Measurements from ENCODE around the gene EIF2S2.

The EIF2S2 gene

DNA sequence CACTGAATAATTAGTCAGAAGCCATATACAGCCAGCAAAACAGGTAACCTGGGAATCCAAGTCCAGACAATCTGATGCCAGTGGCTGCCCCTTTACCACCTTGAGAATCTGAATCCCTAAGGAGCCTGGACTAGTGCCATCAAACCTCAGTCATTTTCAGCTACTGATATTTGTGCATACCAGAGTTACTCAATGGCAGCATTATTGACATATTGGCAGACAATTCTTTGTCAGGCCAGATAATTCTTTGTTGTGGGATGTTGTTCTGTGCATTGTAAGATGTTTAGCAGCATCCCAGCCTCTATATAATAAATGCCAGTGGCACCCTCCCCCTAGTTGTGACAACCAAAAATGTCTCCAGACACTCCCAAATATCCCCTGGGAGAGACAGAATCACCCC lies 3.2 kb upstream of the EIF2S2 start:
- no peak for DNase-seq

DNA sequence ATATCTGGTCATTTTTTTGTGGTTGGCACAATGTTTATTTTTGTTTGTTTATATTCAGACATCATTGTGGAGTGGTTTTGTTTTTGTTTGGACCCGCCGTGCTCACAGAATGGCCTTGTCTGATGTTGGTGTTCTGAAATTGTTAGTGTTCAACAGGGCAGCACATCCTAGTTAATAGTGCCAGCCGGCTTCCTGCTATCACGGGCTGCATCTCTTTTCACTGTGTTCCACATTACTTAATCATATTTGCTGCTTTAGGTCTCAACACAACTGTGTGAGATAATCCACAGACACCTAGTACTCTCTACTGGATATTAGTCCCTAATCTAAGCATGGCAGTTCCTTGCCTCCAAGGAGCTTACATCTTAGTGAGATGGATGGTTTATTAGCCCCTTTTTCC lies 2.8 kb upstream of the EIF2S2 start:
- no peak for DNase-seq

- no peak for DNase-seq
Measured at GRCh38 chr20:34112600-34113101, 608 bp upstream of the EIF2S2 start.

DNA sequence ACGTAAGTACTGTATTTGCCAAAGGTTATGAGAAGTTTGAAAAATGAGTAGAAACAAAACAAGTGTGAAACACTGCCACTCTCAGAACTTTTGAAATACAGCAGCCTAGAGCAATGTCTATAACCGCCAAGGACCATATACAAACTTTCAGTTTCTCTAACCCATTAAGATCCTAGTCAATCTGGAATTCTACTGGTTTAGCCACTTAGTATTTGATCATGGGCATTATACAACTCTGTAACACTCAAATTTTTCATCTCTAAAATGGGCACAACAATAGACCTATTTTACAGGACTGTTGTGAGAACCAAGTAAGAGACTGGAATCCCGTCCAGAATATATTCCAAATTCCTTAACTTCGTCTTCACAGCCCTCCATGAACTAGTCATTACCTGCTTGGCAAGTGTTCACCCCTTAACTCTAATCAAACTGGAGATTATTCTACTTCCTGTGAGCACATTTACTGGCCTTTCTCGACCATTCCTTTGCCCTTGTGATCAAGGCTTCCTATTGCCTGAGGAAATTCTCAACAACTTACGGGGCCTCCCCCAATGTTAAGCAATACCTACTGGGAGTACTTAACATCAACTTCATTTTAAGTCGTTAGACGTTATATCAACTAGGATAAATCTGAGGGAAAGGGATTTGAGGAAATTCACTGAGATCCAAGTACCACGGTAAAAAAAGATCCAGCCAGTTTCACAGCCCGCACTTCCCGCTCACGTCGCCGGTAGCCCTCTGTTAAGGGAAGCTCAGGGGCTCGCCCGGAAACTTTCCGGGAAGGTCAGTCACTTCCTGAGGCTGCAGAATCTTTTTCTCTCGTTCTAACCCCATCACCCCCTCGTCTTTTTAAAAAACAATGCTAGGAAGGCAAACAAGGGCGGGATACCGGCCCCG lies 1.1 kb downstream of the EIF2S2 start:
- DNase-seq = no peak

DNA sequence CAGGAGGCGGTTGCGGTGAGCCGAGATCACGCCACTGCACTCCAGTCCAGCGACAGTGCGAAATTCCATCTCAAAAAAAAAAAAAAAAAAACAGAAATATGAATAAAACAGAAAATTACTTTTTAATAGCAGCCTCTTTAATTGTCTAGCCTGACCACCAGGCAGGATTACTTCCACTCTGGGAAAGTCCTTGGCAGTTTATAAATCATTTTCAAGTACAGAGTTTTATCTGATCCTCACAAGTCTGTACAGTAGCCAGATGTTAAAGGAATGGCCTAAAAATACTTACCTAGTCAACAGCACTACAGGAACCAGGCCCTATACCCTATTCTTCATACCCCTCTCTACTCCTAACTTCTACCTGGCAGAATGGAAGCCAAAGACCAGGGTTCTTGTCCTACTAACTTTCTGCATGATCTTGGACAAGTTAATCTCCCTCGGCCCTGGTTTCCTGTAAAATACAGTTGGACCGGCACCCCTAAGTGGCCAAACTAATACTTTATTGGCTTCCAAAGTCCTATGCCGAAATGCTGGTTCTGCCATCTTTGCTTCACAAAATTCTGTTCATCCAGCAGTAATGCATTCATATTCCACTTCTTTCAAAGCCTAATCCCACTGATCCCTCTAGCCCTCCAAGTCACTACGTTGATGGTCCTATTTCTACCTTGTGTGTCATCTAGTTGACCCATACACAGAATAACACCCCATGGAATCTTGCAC lies 1.9 kb downstream of the EIF2S2 start:
- DNase-seq = no peak

DNA sequence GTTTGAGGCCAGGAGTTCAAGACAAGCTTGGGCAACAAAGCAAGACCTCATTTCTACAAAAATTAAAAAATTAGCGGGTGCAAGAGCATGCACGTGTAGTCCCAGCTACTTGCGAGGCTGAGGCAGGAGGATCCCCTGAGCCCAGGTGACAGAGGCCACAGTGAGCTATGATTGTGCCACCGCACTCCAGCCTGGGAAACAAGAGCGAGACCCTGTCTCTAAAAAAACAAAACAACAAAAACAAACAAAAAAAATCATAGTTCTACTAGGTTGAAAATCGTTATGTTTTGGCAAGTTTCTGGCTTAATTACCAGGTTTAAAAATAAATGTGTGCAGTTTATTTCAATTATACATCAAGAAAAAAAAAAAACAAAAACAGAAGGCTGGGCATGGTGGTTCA lies 2.6 kb downstream of the EIF2S2 start:
- no peak for DNase-seq

- no peak for DNase-seq
Measured at GRCh38 chr20:34108616-34109174, 3.3 kb downstream of the EIF2S2 start.

DNA sequence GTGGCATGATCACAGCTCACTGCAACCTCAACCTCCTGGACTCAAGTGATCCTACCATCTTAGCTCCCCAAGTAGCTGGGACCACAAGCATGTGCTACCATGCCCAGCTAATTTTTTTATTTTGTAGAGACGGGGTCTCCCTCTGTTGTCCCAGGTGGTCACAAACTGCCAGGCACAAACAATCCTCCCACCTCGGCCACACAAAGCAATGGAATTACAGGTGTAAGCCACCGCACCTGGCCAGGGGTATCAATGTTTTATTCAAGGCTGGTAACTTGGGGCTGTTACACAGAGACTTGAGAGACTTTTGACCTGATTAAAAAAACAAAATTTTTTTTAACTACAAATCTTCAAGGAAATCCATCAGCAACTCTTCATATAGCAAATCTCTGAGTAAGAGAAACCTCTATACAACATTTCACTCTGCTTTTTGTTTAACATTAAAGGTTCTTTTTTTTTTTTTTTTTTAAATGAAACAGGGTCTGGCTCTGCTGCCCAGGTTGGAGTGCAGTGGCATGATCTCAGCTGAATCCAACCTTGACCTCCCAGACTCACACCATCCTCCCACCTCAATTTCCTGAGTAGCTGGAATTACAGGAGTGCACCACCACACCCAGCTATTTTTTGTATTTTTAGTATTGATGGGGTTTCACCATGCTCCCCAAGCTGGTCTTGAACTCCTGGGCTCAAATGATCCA lies 5.9 kb downstream of the EIF2S2 start:
- DNase-seq = no peak

- DNase-seq = no peak
Measured at GRCh38 chr20:34104059-34104458, 8.0 kb downstream of the EIF2S2 start.

DNA sequence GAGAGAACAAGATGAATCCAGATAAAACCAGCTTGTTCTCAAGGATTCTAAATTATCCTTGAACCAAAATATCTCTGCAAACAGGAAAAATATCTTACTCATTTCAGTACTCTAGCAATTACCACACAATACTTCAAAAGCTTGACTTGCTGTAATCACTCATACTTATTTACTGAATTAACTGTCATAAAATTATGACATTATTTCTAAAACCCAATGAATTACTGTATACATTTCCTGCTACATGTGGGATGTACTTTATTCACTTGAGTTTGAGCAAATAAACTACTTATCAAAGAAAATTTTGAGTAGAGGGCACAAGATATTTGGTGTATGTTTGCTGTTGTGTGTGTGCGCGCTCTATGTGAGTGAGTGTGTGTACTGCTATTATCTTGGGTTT lies 9.7 kb downstream of the EIF2S2 start:
- no peak for DNase-seq

GRCh38 chr20:34100576-34100975 lies 11.5 kb downstream of the EIF2S2 start:
- DNase-seq = no peak

DNA sequence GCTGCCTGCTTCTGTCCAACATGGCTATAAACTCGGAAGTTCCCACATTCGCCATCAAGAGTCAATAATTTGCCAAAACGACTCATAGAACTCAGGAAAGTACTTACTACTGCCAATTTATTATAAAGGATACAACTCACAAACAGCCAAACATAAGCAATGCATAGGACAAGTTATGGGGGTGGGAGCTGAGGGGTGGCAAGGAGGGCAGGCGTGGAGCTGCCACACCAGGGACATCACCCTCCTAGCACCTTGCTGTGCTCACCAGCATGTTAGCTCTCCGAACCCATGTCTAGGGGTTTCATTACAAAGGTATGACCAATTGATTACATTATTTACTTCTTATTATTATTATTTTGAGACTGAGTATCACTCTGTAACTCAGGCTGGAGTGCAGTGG lies 12.4 kb downstream of the EIF2S2 start:
- DNase-seq = no peak

DNA sequence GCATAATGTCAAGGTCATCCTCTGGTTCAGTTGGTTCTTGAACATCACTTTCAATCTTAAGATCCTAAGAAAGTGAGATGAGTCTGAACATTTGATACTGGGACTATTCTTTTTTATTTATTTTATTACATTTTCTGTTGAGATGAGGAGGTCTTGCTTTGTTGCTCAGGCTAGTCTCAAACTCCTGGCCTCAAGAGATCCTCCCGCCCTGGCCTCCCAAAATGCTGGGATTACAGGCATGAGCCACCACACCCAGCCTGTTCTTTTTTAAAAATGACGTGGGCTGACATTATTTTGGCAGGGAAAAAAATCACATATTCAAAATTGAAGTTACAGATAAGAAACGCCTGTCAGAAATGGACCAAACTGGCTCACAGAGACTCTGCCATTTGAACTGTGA lies 13.5 kb downstream of the EIF2S2 start:
- DNase-seq = no peak

DNA sequence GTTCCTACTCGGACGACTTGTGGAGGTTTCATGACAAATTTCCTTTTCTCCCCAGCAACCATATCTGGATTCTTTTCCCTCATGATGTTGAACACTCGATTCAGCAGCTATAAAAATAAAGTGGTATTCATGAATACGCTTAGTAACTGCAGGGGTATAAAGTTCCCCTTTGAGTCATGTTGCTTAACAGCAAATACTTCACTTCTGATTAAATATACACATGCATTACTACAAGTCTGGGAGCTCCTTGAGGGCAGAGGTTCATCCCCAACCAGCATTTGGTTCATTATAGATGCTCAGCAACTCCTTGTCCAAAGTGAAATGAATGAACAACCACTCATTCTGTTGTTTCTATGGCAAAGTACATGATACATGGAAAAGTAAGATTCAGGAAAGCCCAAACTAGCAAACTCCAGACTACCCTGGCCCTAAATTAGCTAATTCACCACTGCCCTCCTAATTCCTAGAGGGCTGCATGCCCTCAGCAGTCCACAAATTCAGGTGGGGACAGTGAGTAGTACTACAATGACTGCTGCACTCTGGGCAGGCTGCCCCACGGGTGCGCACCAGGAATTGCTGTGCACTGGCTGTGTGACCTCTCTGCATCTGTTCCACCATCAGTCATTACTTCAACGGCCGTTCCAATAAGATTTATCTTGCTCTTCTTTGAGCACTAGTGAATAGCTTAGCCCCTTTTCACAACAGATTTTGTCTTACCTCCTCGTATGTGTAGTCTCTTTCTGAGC lies 15.2 kb downstream of the EIF2S2 start:
- DNase-seq = no peak

- DNase-seq = no peak
Measured at GRCh38 chr20:34095825-34096224, 16.2 kb downstream of the EIF2S2 start.

DNA sequence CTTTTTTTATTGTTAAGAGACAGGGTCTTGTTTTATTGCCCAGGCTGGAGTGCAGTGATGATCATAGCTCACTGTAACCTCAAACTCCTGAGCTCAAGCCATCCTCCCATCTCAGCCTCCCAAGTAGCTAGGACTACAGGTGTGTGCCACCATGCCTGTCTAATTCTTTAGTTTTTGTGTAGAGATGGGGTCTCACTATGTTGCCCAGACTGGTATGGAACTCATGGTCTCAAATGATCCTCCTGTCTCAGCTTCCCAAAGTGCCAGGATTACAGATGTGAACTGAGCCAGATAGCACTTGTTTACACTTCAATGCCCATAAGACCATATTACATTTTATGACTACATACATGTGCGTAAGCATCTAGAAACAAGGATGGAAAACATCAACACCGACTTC lies 18.1 kb downstream of the EIF2S2 start:
- DNase-seq = no peak

GRCh38 chr20:34091637-34092200 lies 20.3 kb downstream of the EIF2S2 start:
- no peak for DNase-seq

DNA sequence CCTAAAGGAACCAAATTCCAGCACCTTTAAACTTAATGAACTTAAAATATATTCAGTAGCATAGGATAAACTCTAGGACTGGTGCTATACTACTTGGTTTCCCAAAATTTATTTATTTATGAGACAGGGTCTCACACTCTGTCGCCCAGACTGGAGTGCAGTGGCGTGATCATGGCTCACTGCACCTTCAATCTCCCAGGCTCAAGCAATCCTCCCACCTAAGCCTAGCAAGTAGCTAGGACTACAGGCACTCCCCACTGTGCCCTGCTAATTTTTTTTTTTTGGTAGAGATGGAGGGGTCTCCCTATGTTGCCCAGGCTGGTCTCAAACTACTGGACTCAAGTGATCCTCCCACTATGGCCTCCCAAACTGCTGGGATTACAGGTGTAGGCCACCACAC lies 21.4 kb downstream of the EIF2S2 start:
- no peak for DNase-seq

DNA sequence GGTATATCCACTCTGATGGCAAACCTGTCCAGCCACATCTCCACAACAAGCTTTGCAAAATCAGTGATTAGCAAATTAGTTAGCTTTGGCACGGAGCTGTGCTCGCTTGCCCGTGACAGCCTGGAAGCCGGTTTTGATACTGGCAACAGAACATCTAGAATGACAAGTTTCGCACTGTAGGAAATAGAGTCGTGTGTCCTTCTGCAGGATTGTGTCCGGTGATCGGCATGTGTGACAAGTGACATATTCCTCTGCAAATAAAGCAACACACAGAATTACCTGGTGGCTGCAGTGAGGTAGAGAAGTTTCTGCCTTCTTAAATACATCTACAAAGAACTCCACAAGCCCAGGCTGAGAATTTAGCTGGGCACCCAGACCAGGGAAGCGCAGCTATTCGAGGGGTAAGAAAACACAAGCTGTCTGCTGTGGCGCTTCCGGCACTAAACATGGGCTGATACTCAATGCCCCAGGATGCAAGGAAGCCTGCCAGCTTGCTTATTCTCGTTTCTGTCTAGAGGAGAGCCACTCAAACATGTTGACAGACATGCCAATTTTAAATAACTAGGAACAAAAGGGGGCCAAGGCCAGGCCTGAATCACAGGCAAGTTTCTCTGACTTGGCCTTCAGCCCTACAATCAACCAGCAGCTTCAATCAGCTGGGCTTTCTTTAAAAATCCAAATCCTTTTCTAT lies 22.2 kb downstream of the EIF2S2 start:
- DNase-seq = no peak

DNA sequence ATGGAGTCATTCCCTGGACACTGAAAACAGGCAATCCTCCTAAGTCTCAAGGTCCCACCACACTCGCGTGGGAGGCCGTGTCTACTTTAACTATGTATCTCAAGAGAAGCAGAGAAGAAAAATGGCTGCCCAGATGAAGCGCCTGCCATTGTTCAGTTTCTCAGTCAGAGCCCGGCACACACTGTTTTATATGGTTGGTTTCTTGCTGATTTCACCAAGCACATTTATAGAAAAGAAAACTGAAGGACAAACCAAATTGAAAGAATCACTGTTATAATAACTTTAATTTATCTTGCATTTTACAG lies 22.9 kb downstream of the EIF2S2 start:
- no peak for DNase-seq

DNA sequence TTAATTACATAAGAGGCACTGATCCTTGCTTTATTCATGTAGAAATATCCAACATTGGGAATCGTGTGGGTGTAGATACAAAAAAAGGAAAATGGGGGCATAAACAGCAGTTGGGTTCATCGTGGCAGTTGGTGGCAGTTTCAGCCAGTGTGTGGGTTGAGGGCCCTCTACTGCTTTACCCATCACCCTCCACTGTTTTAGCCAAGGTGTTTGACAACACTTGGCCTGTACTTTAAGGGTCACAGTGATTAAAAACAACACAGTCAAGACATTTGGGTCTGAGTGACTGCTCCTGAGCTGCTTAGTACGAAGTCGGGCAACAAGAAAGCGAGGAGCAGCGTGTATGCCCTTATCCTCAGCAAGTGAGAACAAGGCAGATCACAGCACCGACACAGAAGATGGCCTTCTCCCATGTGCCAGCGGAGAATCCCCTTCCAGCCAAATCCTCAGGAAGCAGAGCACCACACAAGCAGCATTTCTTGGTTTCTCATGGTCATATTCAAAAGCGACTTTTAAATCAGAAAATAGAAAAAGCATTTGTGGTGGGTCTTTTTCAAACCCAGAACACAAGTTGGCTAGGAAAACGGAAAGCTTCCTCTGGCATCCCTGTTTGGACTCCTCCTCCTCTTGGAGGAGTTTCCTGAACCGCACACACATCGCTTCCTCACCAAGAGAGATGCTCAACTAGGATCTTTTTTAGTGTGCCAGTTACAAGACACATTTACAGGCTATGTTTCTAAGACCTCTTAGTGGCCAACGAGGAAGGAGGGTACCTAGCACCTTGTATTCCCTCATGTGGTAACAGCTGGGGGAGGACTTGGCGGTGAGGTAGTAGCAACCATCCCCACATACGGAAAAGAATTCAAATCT lies 23.5 kb downstream of the EIF2S2 start:
- DNase-seq = no peak

All from NCI-H1048 (cell line).